A549 (cell line): ENCODE results near the gene ENPP3. TPM values are rescaled to one million over a fixed set of nuclear protein-coding genes. Genes with fewer than 3 reads are reported as not detected.

Experiments
- ATAC-seq, 2 experiments: fragments of 200-7000 bp in 1 of 2; fragments of >200 bp in 1 of 2; cut with Nextera tagmentation in 1 of 2; cut with Tn5 transposase in 1 of 2; 3 replicates each; pipeline versions ENCODE4 v1.8.0 to v1.9.1; 2018 to 2020; ENCODE audit warnings: mild to moderate bottlenecking in 1 of 2, moderate library complexity in 1 of 2
- CTCF ChIA-PET: fragments of 300-600 bp; sonication (Branson Sonifier 250); formaldehyde crosslinking; extraction: SDS; loops from one replicate; lab custom pipeline; 2021; ENCODE audit warnings: antibody characterized with exemption, inconsistent platforms; lab: Yijun Ruan, JAX
- POLR2A ChIA-PET: fragments of 350-600 bp; formaldehyde crosslinking; extraction: SDS; loops from one replicate; lab custom pipeline; 2021; ENCODE audit warnings: antibody characterized with exemption, inconsistent platforms; lab: Yijun Ruan, JAX
- DNase-seq, 2 experiments: peaks; one replicate each; pipeline versions ENCODE4 v3.0.0 to v3.0.0-alpha.2; 2011 to 2016; ENCODE audit warnings: low read depth in 1 of 2, low spot score in 1 of 2
- FAIRE-seq: peaks from 2 replicates; lab custom pipeline; 2011; peaks lifted over from hg19 to GRCh38; lab: Jason Lieb, UNC
- H3K27ac ChIP-seq, 2 experiments: fragments of >200 bp; sonication (Bioruptor Twin); formaldehyde crosslinking; 3 replicates each; pipeline ENCODE4 v1.5.1; 2016 to 2017
- H3K4me1 ChIP-seq: fragments of >200 bp; sonication (Bioruptor Twin); formaldehyde crosslinking; 3 replicates; pipeline ENCODE4 v1.6.1; 2016
- H3K4me2 ChIP-seq: fragments of >200 bp; sonication (Bioruptor Twin); formaldehyde crosslinking; 3 replicates; pipeline ENCODE4 v1.6.1; 2016
- H3K4me3 ChIP-seq: fragments of >200 bp; sonication (Bioruptor Twin); formaldehyde crosslinking; 3 replicates; pipeline ENCODE4 v1.5.1; 2016
- H3K9me3 ChIP-seq: fragments of >200 bp; sonication (Bioruptor Twin); formaldehyde crosslinking; 3 replicates; pipeline ENCODE4 v1.6.1; 2016
- CBX2 ChIP-seq: fragments of 200-600 bp; sonication (generic); IDR thresholded peaks from 2 replicates; pipeline ENCODE4 v1.6.1; 2016; ENCODE audit warnings: low read depth, mild to moderate bottlenecking, borderline replicate concordance
- CEBPB ChIP-seq, 2 experiments: fragments of >200 bp in 1 of 2; sonication (Bioruptor Twin) in 1 of 2; formaldehyde crosslinking in 1 of 2; IDR thresholded peaks; 2 replicates each; pipeline ENCODE4 v1.6.1; 2012 to 2016
- EP300 ChIP-seq, 2 experiments: fragments of >200 bp; sonication (Bioruptor Twin); formaldehyde crosslinking; IDR thresholded peaks; 2 replicates in 1 of 2; 3 replicates in 1 of 2; pipeline ENCODE4 v1.6.1; 2016 to 2017
- ESRRA ChIP-seq: fragments of 150-350 bp; IDR thresholded peaks from 2 replicates; pipeline ENCODE4 v1.6.1; 2014; ENCODE audit warnings: mild to moderate bottlenecking, low read length, borderline replicate concordance
- FOSB ChIP-seq: fragments of 250-450 bp; sonication (Bioruptor Pico); IDR thresholded peaks from 2 replicates; pipeline ENCODE4 v1.5.0; 2020; ENCODE audit warnings: mild to moderate bottlenecking, moderate library complexity
- FOXS1 ChIP-seq: fragments of 250-450 bp; sonication (Bioruptor Pico); IDR thresholded peaks from 2 replicates; pipeline ENCODE4 v1.5.0; 2020; ENCODE audit warnings: mild to moderate bottlenecking, moderate library complexity
- HDAC2 ChIP-seq: fragments of 200-600 bp; sonication (generic); IDR thresholded peaks from 2 replicates; pipeline ENCODE4 v1.6.1; 2016
- HEYL ChIP-seq: fragments of 250-450 bp; sonication (Bioruptor Pico); IDR thresholded peaks from 2 replicates; pipeline ENCODE4 v1.8.0; 2021; ENCODE audit warnings: mild to moderate bottlenecking, moderate library complexity
- KDM5A ChIP-seq: fragments of 200-600 bp; sonication (generic); IDR thresholded peaks from 2 replicates; pipeline ENCODE4 v1.6.1; 2016; ENCODE audit warnings: antibody characterized with exemption, mild to moderate bottlenecking
- MAFK ChIP-seq: fragments of 450-650 bp; IDR thresholded peaks from 2 replicates; pipeline ENCODE4 v1.6.1; 2014; ENCODE audit not compliant: partially characterized antibody
- MAZ ChIP-seq: fragments of 150-350 bp; IDR thresholded peaks from 2 replicates; pipeline ENCODE4 v1.6.1; 2014; ENCODE audit warnings: antibody characterized with exemption, low read depth, low read length, borderline replicate concordance
- NPAS2 ChIP-seq: fragments of 250-450 bp; sonication (Bioruptor Pico); IDR thresholded peaks from 2 replicates; pipeline ENCODE4 v1.8.0; 2022; ENCODE audit warnings: mild to moderate bottlenecking, moderate library complexity, borderline replicate concordance
- PBX3 ChIP-seq: IDR thresholded peaks from 2 replicates; pipeline ENCODE4 v1.6.1; 2012
- PHF8 ChIP-seq: fragments of 200-600 bp; sonication (generic); IDR thresholded peaks from 2 replicates; pipeline ENCODE4 v1.6.1; 2016; ENCODE audit warnings: low read depth, mild to moderate bottlenecking, antibody characterized with exemption, moderate library complexity, borderline replicate concordance
- RAD21 ChIP-seq, 2 experiments: fragments of >200 bp in 1 of 2; sonication (Bioruptor Twin) in 1 of 2; formaldehyde crosslinking in 1 of 2; IDR thresholded peaks in 1 of 2; conservative IDR thresholded peaks in 1 of 2; 2 replicates in 1 of 2; 3 replicates in 1 of 2; pipeline ENCODE4 v1.6.1; 2012 to 2018; ENCODE audit warnings: inconsistent platforms in 1 of 2
- RCOR1 ChIP-seq: fragments of 150-350 bp; IDR thresholded peaks from 2 replicates; pipeline ENCODE4 v1.6.1; 2014; ENCODE audit warnings: antibody characterized with exemption, low read length, low read depth
- REST ChIP-seq: fragments of 200-600 bp; sonication (generic); IDR thresholded peaks from 2 replicates; pipeline ENCODE4 v1.6.1; 2016; ENCODE audit warnings: antibody characterized with exemption, mild to moderate bottlenecking, moderate library complexity
- SMC3 ChIP-seq: fragments of >200 bp; sonication (Bioruptor Twin); formaldehyde crosslinking; IDR thresholded peaks from 3 replicates; pipeline ENCODE4 v1.6.1; 2018; ENCODE audit warnings: inconsistent platforms
- TFCP2L1 ChIP-seq: fragments of 250-450 bp; sonication (Bioruptor Pico); IDR thresholded peaks from 2 replicates; pipeline ENCODE4 v1.5.0; 2021; ENCODE audit warnings: mild to moderate bottlenecking
- TP53 ChIP-seq: fragments of 250-450 bp; sonication (Bioruptor Pico); IDR thresholded peaks from 2 replicates; pipeline ENCODE4 v1.5.0; 2021; ENCODE audit warnings: mild to moderate bottlenecking, moderate library complexity
- USF2 ChIP-seq: fragments of 450-650 bp; IDR thresholded peaks from 2 replicates; pipeline ENCODE4 v1.6.1; 2014; ENCODE audit warnings: antibody characterized with exemption
- ZFP36 ChIP-seq: fragments of 450-650 bp; IDR thresholded peaks from 2 replicates; pipeline ENCODE4 v1.6.1; 2014; ENCODE audit warnings: borderline replicate concordance; ENCODE audit not compliant: partially characterized antibody
- ZNF302 ChIP-seq: fragments of 250-450 bp; sonication (Bioruptor Pico); IDR thresholded peaks from 2 replicates; pipeline ENCODE4 v1.9.0; 2021; ENCODE audit warnings: inconsistent platforms, mild to moderate bottlenecking, moderate library complexity
- WGBS: methylation state at CpG from one replicate; pipeline ENCODE4 v1.1.6; 2017; ENCODE audit errors: missing lambda C conversion rate; 5-methylcytosine and 5-hydroxymethylcytosine counted together
- polyA plus RNA-seq, 4 experiments: library from polyadenylated mRNA; depleted of rRNA in 3 of 4; stranded (reverse); fragments of >200 nt; fragmentation: RNase III in 1 of 4; extraction: RNeasy Plus Mini Kit Qiagen cat#74134 plus additional on column Dnase treatment in 1 of 4; gene quantifications; 2 replicates in 3 of 4; 3 replicates in 1 of 4; pipeline ENCODE4 v1.2.3, GENCODE V29; 2011 to 2017

Gene ENPP3
- polyA plus RNA-seq, 2 of the 4 experiments (the other 2 are of a cell fraction) = not detected

DNA sequence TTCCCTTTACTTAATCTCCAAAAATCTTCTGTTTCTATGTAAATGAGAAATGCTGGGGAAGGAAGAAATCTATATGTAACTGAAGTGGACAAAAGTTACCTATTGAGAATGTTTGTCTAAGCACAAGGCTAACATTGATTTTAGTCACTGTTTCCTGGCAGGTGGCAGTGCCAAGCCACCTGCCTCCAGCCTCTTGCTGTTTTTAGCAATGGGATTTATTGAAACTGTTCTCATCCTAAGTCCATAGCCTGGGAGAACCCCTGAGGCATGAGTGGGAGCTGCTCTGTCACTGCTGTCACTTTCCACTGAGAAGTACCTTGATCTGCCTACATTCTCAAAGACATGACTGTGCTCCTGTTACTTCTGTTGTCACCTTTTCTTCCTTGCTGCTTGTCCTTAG is 14.7 kb downstream of the ENPP3 start:
- ATAC-seq = no peak
- CTCF ChIA-PET = no interaction called here
- Histone ChIP-seq H3K27ac (no peak overlapping the region), H3K4me2 (no peak overlapping the region), H3K4me3 (no peak overlapping the region), H3K4me1 (peaks cover 3% of the 10 kb centered on the region; the same call in 1 of the 3 replicates), H3K9me3 (no peaks in the 10 kb centered on the region)
- no peak for TF ChIP-seq KDM5A
- no peak for TF ChIP-seq SMC3
- no peak for TF ChIP-seq HEYL (CRISPR knock-in tag)
- TF ChIP-seq ESRRA = no peak
- no peak for TF ChIP-seq ZFP36
- TF ChIP-seq HDAC2 = no peak
- TF ChIP-seq RCOR1 = no peak
- TF ChIP-seq PHF8 = no peak
- no peak for TF ChIP-seq MAFK
- TF ChIP-seq RAD21 (conservative IDR thresholded peaks at IDR 0.05 in 1 of 2, IDR thresholded peaks at IDR 0.05 in 1 of 2) = no peak
- TF ChIP-seq FOSB (CRISPR knock-in tag) = no peak
- no peak for TF ChIP-seq TFCP2L1
- no peak for TF ChIP-seq ZNF302 (CRISPR knock-in tag)
- TF ChIP-seq TP53 = no peak
- TF ChIP-seq PBX3 = no peak
- no peak for TF ChIP-seq USF2
- no peak for DNase-seq
- POLR2A ChIA-PET = no interaction called here
- FAIRE-seq = no peak

DNA sequence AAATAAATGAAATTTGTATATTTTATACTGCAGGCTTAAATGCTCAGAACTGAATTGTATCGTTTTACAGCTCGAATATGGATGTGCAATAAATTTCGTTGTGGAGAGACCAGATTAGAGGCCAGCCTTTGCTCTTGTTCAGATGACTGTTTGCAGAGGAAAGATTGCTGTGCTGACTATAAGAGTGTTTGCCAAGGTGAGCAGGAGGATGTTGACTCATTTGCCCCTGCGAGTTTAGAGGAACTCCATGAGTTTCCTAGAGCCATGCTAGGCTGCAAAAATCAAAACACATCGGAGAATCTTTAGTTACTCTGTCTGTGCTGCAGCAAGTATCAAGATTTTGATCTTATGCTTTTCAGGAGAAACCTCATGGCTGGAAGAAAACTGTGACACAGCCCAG is 15.4 kb downstream of the ENPP3 start:
- no peak for TF ChIP-seq CBX2
- TF ChIP-seq NPAS2 (CRISPR knock-in tag) = no peak
- TF ChIP-seq ZFP36 = no peak
- TF ChIP-seq MAZ = no peak
- TF ChIP-seq CEBPB (IDR thresholded peaks at IDR 0.05) = no peak
- no peak for TF ChIP-seq TFCP2L1
- no peak for TF ChIP-seq USF2
- TF ChIP-seq REST = no peak
- no peak for TF ChIP-seq FOXS1 (CRISPR knock-in tag)
- no peak for TF ChIP-seq EP300 (IDR thresholded peaks at IDR 0.05)
- no peak overlapping the region for H3K27ac ChIP-seq
- no peaks in the 10 kb centered on the region for H3K9me3 ChIP-seq
- peak in 1 of 2 experiments; percentile 40; a peak in 2 of 6 replicates for ATAC-seq
- no peak for DNase-seq
- ChIA-PET POLR2A (no interaction called here), CTCF (no interaction called here)
- 6% methylated on average over 5 of the region's 5 CpGs for WGBS
- no peak overlapping the region for H3K4me3 ChIP-seq
- H3K4me1 ChIP-seq = peaks cover 3% of the 10 kb centered on the region; the same call in 1 of the 3 replicates
- FAIRE-seq = no peak
- H3K4me2 ChIP-seq = peak overlapping the region; percentile 8; the same call in 1 of the 3 replicates
